GM04504 (cell line): ENCODE data around the gene CPE.
"Not testable (repeated sequence)": the region's sequence is repeated elsewhere in the genome, so short reads cannot be mapped to it uniquely, and the experiment has no call there.

ENCODE experiments used
- DNase-seq: peaks from one replicate; pipeline ENCODE4 v3.0.0-alpha.2; 2012; ENCODE audit warnings: low read depth

CPE gene

DNA sequence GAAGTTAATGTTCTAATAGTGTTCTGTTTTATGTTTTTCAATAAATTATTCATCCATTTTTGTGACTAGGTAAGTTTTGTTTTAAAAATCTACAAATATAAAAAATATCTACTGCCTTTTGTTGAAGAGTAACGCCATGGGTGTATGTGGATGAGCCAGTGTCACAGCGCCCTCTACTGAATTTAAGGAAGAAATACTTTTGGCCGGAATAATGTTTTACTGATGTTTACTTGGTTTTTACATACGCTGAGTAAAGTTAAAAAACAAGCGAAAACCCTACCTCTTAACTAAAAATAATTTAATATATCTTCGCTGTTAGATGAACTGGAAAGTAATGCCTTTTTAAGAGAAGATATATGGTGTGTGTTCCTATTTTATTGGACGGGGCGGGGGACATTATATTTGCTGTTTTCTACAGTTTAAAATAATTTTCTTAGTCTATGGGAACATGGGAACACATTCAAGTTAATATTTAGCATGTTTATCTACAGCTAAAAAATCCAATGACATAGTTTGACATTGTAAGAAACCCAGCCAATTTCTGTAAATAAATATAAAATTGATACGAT, 86.1 kb downstream of the CPE start:
- DNase-seq, result peak; percentile 12

GRCh38 chr4:165470009-165470408, 91.2 kb downstream of the CPE start:
- no peak for DNase-seq

DNA sequence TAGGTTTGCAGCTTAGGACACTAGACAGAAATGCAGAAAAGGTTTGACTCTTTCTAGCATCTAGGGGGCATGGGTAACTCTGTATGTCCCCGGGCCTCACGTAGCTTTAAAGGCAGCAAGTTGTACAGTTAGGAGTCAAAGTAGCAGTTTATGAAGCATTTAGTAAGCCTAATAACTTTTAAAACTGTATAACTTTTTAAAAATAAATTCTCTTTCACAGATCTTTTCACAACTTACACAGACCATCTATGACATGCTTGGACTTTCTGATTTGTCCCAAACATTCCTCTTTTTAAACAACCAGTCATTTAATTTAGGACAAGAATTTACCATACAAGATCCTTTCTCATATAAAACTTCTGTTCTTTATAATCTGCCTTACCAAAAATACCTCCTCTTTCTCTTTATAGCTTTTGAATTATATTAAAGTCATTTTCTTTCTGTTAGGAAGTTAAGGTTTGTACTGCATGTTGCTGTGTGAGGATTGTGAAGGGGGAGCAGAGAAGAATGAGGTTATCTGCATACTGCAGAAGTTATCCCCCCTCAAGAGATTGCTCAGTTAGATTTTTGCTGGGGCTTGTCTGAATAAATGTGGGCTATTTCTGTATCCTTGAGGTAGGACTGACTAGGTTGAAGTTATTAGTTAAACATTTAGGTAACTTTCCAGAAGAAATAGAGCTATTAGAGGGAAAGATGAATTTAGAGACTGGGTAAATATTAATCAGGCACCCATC, 94.3 kb downstream of the CPE start:
- DNase-seq, result no peak

- DNase-seq, result no peak
These were observed 96.2 kb downstream of the CPE start for GRCh38 chr4:165474784-165475705.

GRCh38 chr4:165475706-165476070, 96.9 kb downstream of the CPE start:
- DNase-seq, result no peak

GRCh38 chr4:165476214-165477098, 97.6 kb downstream of the CPE start:
- no peak for DNase-seq

- DNase-seq, result no peak
These were observed 99.0 kb downstream of the CPE start for GRCh38 chr4:165477799-165478198.

DNA sequence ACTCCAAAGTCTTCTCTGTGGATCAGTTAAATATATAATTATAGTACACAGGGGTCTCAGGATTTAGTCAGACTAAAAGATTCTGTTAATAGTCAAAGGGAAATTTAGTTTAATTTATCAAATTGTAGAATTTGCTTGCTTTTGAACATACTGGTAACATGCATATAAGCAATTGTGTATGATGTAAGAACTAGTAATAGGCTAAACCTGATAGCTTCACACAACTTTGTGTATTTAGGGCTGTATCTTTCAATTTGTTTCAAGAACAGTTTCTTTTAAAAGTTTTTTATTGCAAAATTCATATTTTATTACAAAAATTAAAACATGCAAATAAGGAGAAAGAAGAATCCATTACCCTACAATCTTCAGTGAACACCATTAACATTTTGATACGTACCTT, 99.5 kb downstream of the CPE start:
- DNase-seq, result no peak

DNA sequence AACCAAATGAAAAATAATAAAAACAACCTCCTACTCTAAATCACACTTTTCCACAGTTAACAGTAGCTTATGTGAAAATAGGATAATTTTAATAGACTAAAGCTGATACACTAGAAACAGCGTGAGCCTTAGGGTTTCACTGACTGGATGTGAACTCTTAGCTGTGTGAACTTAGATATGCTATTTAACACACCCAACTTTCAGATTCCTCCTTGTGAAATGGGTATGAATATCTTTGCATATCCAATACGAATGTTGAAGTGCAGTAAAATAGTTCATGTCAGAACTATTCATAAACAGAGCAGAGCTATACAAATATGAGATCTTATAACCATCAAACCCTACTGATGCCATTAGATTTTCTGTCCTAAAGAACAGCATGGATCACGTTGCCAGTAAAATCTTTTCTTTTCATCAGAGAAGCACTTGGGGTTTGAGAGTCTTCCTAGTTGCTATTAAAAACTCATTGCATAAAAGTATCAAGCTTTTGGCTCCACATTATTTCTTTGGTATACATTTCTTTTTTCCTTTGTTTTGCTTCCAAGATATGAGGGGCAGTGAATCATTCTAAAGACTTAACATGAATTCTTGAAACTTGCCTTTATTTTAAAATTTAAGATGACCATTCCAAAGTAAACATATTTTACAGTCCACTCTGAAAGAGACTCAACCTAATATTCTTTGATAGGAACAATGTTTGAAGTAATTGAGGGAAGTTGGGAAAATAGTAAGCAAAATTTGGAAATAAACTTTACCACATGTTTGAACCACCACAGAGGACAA, 102.4 kb downstream of the CPE start:
- DNase-seq, result no peak

DNA sequence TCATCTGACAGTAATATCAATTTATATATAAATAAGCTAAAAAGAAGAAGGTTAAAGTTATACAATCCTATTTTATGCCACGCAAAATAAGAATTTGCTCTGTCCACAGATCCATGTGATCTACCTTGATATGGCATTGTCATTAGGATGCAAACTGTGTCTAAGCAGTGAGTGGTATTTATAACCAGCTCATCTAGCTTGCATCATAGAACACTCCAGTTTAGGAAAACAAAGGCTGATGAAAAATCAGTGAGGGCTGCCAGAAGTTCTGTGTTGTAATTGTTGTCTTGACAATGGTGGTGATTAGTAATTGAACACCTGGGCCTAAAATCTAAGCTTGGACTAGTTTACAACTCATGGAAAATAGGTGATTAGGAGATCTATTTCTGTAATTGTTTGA, 111.0 kb downstream of the CPE start:
- no peak for DNase-seq

GRCh38 chr4:165492583-165492982, 113.8 kb downstream of the CPE start:
- not testable (repeated sequence) for DNase-seq

DNA sequence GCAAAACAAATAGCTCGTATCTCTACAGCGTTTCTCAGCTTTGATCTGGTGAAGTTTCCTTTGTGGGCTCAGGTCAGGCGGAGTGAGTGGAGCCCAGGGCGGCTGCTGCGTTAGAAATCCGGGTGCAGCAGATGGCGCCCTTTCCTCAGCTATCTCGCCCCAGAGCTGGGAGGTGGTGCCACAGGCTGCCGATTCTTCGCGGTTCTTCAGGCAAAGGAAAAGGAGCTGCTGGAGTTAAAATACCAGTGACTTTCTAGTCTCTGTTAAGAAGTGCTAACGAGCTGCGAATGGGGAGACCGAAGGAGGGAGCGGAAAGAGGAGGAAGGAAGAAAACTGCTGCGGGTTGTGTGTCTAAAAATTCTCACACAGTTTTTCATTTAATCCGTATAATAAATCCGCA, 114.6 kb downstream of the CPE start:
- DNase-seq, result peak; percentile 21

DNA sequence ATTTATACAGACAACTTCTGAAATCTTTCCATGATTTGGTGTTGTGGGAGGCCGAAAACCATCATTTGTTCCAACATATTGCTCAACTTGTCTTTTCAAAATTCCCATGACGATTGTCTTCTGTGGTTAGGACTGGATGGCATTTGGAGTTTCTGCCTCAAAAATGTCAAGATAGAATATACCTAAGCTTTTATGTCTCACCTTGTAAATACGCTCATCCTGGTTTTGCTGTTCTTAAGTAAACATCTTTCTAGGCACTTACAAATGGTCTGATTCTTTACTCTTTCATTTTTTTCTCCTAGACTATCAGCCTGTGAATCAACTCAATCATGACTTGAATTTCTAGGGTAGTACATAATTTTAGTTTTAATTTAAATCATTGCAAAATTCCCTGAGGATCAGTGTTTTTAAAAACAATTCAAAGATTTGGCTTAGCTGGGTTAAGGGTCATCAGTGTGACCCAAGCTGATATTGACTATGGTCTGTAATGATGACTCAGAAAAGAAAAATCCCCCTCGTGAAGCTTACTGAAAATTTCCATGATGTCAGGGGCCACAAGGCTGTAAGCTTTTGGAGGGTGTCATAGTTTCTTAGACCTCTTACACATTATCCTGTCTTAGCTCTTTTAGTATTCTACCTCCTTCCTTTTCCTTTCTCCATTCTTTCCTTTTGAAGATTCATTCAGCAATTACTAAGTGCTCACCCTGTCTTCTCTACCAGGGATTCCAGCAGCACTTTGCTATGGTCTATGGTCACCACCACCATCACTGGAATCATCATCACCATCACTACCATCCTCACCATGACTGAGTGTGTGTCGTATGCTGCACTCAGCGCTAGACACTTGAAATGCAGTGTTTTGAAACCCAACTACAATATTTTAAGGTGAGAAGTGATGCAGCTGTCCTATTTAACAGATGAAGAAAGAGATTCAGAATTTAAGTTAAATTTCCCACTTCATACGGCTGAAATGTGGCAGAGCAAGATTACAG, 124.4 kb downstream of the CPE start:
- DNase-seq, result no peak

DNA sequence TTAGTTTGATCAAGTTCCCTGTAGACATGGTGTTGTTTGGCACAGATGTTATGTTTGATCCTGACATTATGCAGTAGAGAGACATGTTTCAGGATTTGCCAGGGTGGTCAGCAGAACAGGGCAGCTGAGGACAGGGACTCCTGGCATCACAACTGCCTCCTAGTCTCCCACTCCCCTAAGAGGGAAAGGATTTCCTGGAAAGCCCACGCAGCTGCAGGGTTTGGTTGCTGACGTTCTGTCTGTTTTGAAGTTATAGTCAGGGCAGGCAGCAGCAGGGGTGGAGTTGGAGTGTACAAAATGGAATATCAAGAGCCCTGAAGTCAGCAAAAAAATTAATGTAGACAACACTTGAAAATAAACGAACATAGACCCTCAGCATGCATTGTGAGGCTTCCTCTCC, 125.4 kb downstream of the CPE start:
- no peak for DNase-seq

- DNase-seq, result peak; percentile 23
These were observed 127.4 kb downstream of the CPE start for GRCh38 chr4:165505958-165506837.

- DNase-seq, result no peak
These were observed 128.0 kb downstream of the CPE start for GRCh38 chr4:165506849-165507248.

GRCh38 chr4:165507381-165507780, 128.6 kb downstream of the CPE start:
- no peak for DNase-seq

- no peak for DNase-seq
These were observed 129.7 kb downstream of the CPE start for GRCh38 chr4:165508372-165509120.
